Skin of body (tissue), 2 donors: ENCODE results near the gene PRPF6. TPM values are rescaled to one million over a fixed set of nuclear protein-coding genes. Genes with fewer than 3 reads are reported as not detected.
"Not testable (repeated sequence)": the region's sequence is repeated elsewhere in the genome, so short reads cannot be mapped to it uniquely, and the experiment has no call there.

Experiments
- DNase-seq: peaks from one replicate; lab custom pipeline; 2025; lab: John Stamatoyannopoulos, UW
- total RNA-seq: library from RNA; depleted of rRNA; stranded (reverse); fragments of >200 nt; gene quantifications from one replicate; pipeline ENCODE4 v1.2.3, GENCODE V29; 2014

Gene PRPF6
- total RNA-seq, 1 donor from 2014 or later = 39.9 TPM

- no peak for DNase-seq
Measured at GRCh38 chr20:64009811-64010387, 29.0 kb downstream of the PRPF6 start.

- DNase-seq = no peak
Measured at GRCh38 chr20:64010711-64011237, 29.8 kb downstream of the PRPF6 start.

GRCh38 chr20:64011366-64011779 is 30.4 kb downstream of the PRPF6 start:
- DNase-seq = no peak

GRCh38 chr20:64012385-64013154 is 31.6 kb downstream of the PRPF6 start:
- DNase-seq = not testable (repeated sequence)

- DNase-seq = no peak
Measured at GRCh38 chr20:64015635-64016034, 34.7 kb downstream of the PRPF6 start.

- DNase-seq = no peak
Measured at GRCh38 chr20:64021124-64021975, 40.4 kb downstream of the PRPF6 start.

- no peak for DNase-seq
Measured at GRCh38 chr20:64022671-64023360, 41.9 kb downstream of the PRPF6 start.

- DNase-seq = no peak
Measured at GRCh38 chr20:64023361-64024140, 42.6 kb downstream of the PRPF6 start.

GRCh38 chr20:64024141-64024990 is 43.4 kb downstream of the PRPF6 start:
- DNase-seq = no peak

- no peak for DNase-seq
Measured at GRCh38 chr20:64025101-64025825, 44.3 kb downstream of the PRPF6 start.

GRCh38 chr20:64025826-64026412 is 45.0 kb downstream of the PRPF6 start:
- DNase-seq = no peak

GRCh38 chr20:64027981-64028685 is 47.2 kb downstream of the PRPF6 start:
- no peak for DNase-seq

- DNase-seq = no peak
Measured at GRCh38 chr20:64029293-64030117, 48.6 kb downstream of the PRPF6 start.

- no peak for DNase-seq
Measured at GRCh38 chr20:64030371-64031134, 49.6 kb downstream of the PRPF6 start.

GRCh38 chr20:64031822-64032314 is 50.9 kb downstream of the PRPF6 start:
- no peak for DNase-seq
